Muscle layer of colon (tissue), 2 donors: ENCODE measurements around the gene EVX2.
A peak's percentile ranks its signal among the peaks of the same experiment; 100 is the strongest.

Experiments used
- H3K27ac ChIP-seq: one replicate; pipeline ENCODE4 v1.7.0; 2013; ENCODE audit warnings: low read depth, mild to moderate bottlenecking, low read length, moderate library complexity
- H3K27me3 ChIP-seq, 2 donors: one replicate each; pipeline ENCODE4 v1.7.0; 2013; ENCODE audit warnings: low read length in 2 of 2, mild to moderate bottlenecking in 2 of 2; ENCODE audit not compliant: insufficient read depth in 2 of 2, control insufficient read depth in 1 of 2
- H3K36me3 ChIP-seq: one replicate; pipeline ENCODE4 v1.7.0; 2013; ENCODE audit warnings: mild to moderate bottlenecking, low read length; ENCODE audit not compliant: insufficient read depth
- H3K4me1 ChIP-seq: one replicate; pipeline ENCODE4 v1.7.0; 2013; ENCODE audit warnings: mild to moderate bottlenecking, low read length; ENCODE audit not compliant: insufficient read depth
- H3K4me3 ChIP-seq, 2 donors: one replicate each; pipeline ENCODE4 v1.7.0; 2013; ENCODE audit warnings: low read length in 2 of 2, low read depth in 1 of 2, mild to moderate bottlenecking in 1 of 2, moderate library complexity in 1 of 2
- H3K9ac ChIP-seq: one replicate; pipeline ENCODE4 v1.7.0; 2013; ENCODE audit warnings: low read length
- H3K9me3 ChIP-seq: one replicate; pipeline ENCODE4 v1.7.0; 2013; ENCODE audit warnings: mild to moderate bottlenecking, low read length
- donor health status: abdominal sarcoma.
- donor health status: Adenocarcinoma of cecum.

EVX2 gene

DNA sequence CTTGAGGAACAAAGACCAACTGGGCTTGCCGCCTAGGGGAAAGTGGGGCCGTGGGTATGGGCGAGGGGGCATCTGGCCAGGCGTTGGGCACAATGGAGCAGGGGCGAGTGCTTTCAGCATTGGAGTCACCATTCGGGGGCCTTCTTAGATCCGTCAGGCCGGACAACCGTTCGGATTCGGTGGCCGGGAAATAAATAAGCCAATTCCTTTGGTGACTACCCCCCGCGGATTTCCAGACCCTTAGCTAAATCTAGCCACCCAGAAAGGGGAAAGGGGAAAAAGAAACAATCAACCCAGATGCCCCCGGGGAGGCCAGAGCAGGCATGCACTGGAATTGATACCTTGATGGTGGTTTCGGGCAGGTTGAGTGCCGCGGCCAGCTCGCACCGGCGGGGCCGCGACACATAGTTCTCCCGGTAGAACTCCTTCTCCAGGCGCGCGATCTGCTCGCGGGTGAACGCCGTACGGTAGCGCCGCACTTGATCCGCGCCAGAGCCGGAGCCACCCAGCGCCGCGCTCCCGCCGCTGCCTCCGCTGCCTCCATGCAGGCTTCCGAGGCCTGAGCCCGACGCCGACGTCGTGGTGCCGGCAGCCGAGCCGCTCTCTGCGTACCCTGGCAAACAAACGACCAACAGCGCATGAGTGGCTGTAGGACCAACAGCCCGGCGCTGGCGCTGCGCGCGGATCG is 1.8 kb downstream of the EVX2 start:
- H3K9me3 ChIP-seq = no peaks in the 10 kb centered on the region
- H3K9ac ChIP-seq = no peak overlapping the region
- H3K4me1 ChIP-seq = peaks cover 15% of the 10 kb centered on the region
- peaks cover 94 to 95% of the 10 kb centered on the region in 2 donors for H3K27me3 ChIP-seq
- H3K36me3 ChIP-seq = no peaks in the 10 kb centered on the region
- no peak overlapping the region for H3K4me3 ChIP-seq
- no peak overlapping the region for H3K27ac ChIP-seq

DNA sequence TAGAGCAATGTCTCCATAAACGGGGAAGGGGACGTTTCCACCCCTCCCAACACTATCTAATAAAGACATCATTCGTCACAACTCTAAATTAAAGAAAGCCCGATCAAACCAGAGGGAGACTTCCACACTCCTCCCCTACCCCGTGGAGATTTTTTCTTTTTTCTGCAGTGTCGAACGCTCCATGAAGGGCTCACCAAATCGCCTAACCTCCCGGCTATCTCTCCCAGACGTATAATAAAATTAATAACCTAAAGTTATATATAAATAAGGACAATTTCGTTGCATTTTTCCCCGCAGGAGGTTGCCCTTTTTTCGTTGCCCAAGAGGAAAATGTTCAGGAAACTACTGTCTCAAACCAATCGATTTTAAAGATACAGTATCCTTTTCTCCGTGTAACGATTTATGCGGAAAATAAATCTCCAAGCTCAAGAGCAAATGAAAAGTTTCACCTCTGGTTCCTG is 2.4 kb downstream of the EVX2 start:
- peaks cover 15% of the 10 kb centered on the region for H3K4me1 ChIP-seq
- peaks cover 94 to 95% of the 10 kb centered on the region in 2 donors for H3K27me3 ChIP-seq
- H3K27ac ChIP-seq = no peak overlapping the region
- H3K9ac ChIP-seq = no peak overlapping the region
- H3K9me3 ChIP-seq = no peaks in the 10 kb centered on the region
- H3K36me3 ChIP-seq = no peaks in the 10 kb centered on the region
- H3K4me3 ChIP-seq = no peak overlapping the region

DNA sequence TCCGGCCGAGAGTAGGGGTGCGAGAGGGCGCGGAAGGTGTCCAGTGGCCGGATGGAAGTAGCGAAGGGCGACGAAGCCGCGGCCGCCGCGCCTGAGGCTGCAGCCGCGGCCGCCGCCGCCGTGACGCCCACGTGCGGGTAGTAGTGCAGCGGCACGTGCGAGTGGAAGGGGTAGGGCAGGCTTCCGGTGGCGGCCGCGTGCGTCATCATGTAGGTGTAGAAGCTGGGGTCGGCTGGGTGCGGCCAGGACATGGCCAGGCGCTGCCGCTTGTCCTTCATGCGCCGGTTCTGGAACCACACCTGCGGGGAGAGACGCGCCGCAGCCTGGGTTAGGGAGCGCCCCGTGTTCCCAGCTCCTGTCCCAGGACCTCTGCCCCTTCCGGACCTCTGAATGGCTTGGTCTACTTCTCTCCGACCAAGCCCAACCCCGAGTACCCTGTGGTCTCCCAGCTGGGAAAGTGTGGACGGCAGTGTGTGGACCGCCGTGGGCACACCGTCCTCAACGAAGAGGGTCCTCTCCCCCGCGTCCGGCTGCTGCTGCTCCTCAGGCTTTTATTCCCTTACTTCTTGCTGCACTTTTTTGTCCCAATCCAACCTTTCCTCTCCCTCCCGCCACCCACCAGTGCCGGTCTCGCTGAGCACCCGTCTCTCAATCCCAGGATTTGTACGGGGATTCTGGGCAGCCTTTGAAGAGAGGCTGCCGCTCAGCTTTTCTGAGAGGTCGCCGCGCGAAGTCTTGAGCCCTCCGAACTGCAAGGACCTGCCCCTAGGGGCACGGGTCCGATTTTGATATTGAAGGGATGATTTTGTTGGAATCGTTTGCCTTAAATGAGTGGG is 3.0 kb downstream of the EVX2 start:
- Histone ChIP-seq H3K4me3 (peak overlapping the region in 1 of 2 donors; percentile 26), H3K9me3 (no peaks in the 10 kb centered on the region), H3K27me3 (peaks cover 93 to 95% of the 10 kb centered on the region in 2 donors), H3K36me3 (no peaks in the 10 kb centered on the region), H3K27ac (no peak overlapping the region), H3K4me1 (peaks cover 8% of the 10 kb centered on the region), H3K9ac (no peak overlapping the region)

DNA sequence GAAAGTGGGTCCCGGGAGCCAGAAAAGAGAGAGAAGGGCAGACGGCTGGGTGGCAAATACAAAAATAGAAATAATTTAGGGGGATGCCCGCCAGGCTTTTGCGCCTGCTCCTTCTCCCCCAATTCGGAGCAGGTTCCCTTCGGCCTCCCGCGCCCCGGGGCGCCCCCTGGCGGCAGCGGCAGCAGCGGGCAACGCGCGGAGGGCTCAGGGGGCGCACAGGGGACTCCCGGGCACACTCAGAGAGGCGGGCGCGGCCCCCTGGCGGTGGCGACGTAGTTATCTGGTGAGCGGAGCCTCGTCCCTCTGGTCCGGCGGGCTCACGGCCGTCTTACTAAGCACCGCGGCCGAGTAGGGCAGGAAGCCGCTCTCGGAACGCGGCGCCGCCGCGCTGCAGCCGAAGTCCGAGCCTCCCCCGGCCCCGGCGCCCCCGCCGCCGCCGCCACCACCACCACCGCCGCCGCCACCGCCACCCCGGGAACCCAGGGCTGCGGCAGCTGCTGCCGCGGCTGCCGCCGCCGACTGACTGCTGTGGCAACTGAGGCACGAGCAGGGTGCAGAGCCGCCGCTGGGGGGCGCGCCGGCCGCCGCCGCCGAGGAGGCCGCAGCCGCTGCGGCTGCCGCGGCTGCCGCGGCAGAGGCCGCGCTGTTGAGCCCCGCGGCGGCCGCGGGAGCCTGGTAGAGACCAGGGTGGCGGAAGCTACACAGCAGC is 3.8 kb downstream of the EVX2 start:
- Histone ChIP-seq H3K4me1 (peaks cover 6% of the 10 kb centered on the region), H3K9me3 (no peaks in the 10 kb centered on the region), H3K36me3 (no peaks in the 10 kb centered on the region), H3K9ac (no peak overlapping the region), H3K27ac (no peak overlapping the region), H3K27me3 (peaks cover 93 to 95% of the 10 kb centered on the region in 2 donors), H3K4me3 (peak overlapping the region in 1 of 2 donors; percentile 36)

DNA sequence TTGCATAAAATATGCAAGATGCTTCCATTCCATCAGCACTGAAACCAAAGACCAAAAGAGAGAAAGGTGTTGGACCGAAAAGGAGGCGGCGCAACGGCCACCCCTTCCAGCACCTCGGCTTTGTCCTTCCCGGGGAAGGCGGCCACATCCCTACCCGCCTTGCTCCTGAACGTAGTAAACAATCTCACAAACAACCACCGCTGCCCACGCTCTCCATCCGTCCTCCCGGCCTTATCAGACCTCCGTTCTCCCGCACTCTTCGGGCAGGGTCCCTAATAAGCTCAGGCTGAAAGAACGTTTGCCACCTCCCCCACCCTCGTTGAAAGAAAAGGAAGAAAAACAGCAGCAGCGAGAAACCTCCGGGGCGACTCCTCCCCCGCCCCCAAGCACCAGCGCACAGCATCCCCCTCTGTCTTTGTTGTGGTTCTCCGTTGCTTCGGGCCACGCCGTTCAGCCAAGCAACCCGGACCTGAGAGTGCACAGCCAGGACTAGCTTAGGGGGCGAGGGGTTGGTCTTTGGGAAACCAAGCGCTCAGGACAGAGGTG is 4.4 kb downstream of the EVX2 start:
- H3K9me3 ChIP-seq = no peaks in the 10 kb centered on the region
- no peaks in the 10 kb centered on the region for H3K36me3 ChIP-seq
- H3K4me3 ChIP-seq = no peak overlapping the region
- H3K27ac ChIP-seq = no peak overlapping the region
- peaks cover 93 to 95% of the 10 kb centered on the region in 2 donors for H3K27me3 ChIP-seq
- H3K9ac ChIP-seq = no peak overlapping the region
- H3K4me1 ChIP-seq = peaks cover 3% of the 10 kb centered on the region

DNA sequence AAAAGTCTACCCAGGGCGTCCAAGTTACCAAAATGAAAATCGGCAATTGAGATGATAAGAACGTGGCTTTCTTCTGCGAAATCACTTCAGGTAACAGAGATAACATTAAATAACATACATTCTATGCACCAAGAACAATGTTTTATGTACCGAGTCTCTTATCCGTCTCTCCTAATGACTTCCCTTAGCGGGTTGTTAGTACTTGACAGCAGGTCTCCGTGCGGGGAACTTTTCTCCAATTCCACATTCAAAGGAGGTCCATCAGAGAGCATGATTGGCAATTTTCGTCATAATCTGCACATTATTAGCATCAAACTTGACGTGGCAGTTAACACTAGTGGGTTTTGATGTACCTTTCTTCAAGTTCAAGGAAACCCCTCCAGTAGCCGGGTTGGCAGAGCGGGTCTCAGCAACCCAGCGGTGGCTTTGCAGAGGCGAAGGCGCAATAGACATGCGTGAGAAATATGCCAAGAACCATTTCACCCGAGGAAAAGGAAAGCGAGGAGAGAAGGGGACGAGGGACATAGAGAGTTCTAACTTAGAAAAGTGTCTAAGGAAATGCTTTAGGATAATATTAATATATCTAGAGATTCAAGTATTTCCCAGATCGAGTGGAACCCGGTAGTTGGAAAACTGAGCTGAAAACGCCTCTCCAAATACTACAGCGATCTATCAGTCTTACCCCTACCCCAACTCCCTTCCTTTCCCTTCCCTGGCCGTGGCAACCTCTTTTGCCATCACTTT is 5.0 kb downstream of the EVX2 start:
- Histone ChIP-seq H3K4me3 (no peak overlapping the region), H3K27me3 (peaks cover 91 to 95% of the 10 kb centered on the region in 2 donors)

DNA sequence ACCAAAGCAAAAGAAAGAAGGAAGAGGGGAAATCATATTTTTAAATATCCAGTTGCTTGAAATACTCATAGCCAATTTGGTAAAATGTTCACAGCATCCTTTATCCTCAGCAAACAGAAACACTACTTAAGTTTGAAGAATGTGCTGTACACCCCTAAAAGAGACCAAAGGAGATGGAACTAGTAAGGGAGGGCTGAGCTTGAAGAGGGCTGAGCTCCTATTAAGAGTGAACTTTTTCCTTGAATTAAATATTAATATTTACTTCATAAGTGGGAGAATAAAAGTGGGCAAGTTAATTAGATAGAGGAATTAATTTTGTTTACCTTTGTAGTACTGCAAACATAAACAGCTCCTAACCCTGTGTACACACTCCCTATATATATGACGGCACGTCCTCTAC is 7.0 kb downstream of the EVX2 start:
- no peak overlapping the region for H3K27ac ChIP-seq
- peaks cover 90 to 95% of the 10 kb centered on the region in 2 donors for H3K27me3 ChIP-seq

More for the DNA sequence above, 5.0 kb downstream of the EVX2 start:
- H3K36me3 ChIP-seq = no peaks in the 10 kb centered on the region
- H3K9ac ChIP-seq = no peak overlapping the region
- no peaks in the 10 kb centered on the region for H3K9me3 ChIP-seq
- peaks cover 3% of the 10 kb centered on the region for H3K4me1 ChIP-seq
- H3K27ac ChIP-seq = no peak overlapping the region

DNA sequence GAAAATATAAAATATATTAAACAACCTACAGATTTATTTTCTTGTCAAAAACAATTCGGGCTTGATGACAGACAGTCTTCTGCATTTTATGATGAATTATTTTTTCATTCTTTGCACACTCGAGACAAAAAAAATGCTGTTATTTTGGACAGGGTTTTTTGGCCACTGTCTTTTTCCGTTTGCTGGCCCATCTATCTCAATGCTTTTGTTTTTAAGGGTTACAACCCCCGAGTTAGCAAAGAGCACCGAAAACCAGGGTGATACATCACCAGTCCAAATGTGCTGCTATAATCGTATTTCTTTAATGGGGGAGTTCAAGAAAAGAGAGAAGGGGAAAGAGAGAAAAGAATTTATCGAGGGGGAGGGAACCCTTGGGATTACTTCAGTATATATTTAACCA is 7.7 kb downstream of the EVX2 start:
- Histone ChIP-seq H3K9me3 (no peaks in the 10 kb centered on the region), H3K36me3 (no peaks in the 10 kb centered on the region), H3K4me1 (no peaks in the 10 kb centered on the region), H3K27ac (no peak overlapping the region), H3K9ac (no peak overlapping the region), H3K4me3 (no peak overlapping the region), H3K27me3 (peaks cover 88 to 95% of the 10 kb centered on the region in 2 donors)

More for the DNA sequence above, 7.0 kb downstream of the EVX2 start:
- H3K9me3 ChIP-seq = no peaks in the 10 kb centered on the region
- H3K9ac ChIP-seq = no peak overlapping the region
- H3K4me1 ChIP-seq = no peaks in the 10 kb centered on the region
- H3K36me3 ChIP-seq = no peaks in the 10 kb centered on the region
- no peak overlapping the region for H3K4me3 ChIP-seq

DNA sequence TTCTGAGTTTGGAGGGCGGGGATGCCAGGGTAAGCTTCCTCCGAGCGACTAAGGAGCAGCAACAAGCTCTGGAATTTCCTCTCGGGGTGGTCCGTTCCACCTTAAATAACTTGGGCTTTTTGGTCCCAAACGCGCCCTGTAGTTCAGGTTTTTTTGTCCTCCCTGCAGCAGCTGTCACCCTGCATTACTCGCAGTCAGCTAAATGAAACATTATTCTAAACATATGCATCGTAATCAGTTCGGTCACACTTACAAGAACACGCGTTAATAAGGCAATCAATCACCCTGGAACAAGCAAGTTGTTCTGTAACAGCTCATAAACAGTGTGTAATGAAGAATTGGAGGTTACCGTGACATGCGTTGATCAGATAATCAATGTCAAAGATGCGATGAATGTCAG is 8.3 kb downstream of the EVX2 start:
- Histone ChIP-seq H3K36me3 (no peaks in the 10 kb centered on the region), H3K9me3 (no peaks in the 10 kb centered on the region), H3K27ac (no peak overlapping the region), H3K4me1 (no peaks in the 10 kb centered on the region), H3K27me3 (peaks cover 86 to 95% of the 10 kb centered on the region in 2 donors), H3K9ac (no peak overlapping the region), H3K4me3 (no peak overlapping the region)

DNA sequence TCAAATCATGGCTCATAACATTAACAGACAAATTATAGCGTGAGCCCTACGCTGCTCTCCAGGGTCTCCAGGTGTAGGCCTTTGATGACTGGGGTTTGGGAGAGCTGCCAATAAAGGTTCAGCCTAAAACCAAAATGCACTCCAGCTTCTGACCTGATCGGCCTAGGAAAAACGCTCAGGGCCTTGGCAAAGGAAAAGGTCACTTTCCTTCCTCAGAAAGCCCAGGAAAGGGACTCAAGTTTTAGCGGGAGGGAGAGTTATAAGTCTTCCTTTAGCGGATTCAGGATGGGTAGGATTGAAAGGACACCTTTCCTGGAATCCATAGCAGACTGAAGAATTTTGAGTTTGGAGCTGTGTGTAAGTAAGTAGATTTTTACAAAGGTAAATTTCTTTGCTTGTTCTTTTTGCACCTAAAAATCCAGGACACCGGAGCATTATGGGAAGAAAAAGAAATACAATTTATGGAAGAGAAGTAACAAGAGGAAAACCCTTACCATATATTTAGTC is 8.8 kb downstream of the EVX2 start:
- Histone ChIP-seq H3K4me3 (no peak overlapping the region), H3K9ac (no peak overlapping the region), H3K27me3 (peaks cover 88 to 97% of the 10 kb centered on the region in 2 donors), H3K9me3 (no peaks in the 10 kb centered on the region), H3K27ac (no peak overlapping the region), H3K36me3 (no peaks in the 10 kb centered on the region), H3K4me1 (no peaks in the 10 kb centered on the region)
